HG02852 (cell line): ENCODE results near the gene IL25.
"Not testable (repeated sequence)": the region's sequence is repeated elsewhere in the genome, so short reads cannot be mapped to it uniquely, and the experiment has no call there.

ENCODE experiments used
- ATAC-seq: cut with Tn5 transposase; IDR thresholded peaks from one replicate; pipeline ENCODE4 v1.9.1; 2021; ENCODE audit warnings: mild to moderate bottlenecking, moderate library complexity; ENCODE audit not compliant: unreplicated experiment

The IL25 gene

DNA sequence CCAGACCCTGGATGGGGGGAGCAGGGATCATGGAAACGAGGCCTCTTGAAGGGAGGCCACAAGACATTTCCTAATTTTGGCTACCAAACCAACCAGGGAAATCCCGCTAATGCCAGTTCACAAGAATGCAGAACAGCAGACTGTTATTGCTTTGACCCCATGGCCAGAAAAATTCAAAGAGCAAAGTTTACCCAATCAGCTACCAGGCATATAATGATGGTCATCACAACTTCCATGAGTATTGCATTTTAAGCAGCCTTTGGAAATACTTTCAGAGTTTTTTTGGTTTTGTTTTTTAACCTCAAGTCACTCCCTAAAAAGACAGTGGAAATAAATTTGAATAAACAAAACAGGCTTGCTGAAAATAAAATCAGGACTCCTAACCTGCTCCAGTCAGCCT, at the start of gene IL25:
TSS of gene IL25 (plus strand) at position 301 of the 400 bp plus-strand sequence.
- no peak for ATAC-seq

DNA sequence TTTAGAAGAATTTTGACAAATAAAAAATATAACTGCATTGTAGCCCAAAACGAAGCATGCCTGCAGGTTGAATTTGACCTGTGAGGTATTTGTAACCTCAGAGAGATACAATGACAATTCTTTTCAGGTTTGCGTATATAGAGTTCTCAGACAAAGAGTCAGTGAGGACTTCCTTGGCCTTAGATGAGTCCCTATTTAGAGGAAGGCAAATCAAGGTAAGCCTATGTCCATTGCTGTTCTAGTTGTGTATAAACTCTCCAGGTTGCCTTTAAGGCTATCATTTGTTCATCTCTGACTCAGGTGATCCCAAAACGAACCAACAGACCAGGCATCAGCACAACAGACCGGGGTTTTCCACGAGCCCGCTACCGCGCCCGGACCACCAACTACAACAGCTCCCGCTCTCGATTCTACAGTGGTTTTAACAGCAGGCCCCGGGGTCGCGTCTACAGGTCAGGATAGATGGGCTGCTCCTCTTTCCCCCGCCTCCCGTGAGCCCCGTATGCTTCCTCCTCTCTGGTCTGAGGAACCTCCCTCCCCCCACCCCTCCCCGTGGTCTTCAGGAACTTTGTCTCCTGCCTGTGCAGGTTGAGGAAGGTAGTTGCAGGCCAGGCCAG, 48.7 kb upstream of the IL25 start:
- no peak for ATAC-seq

DNA sequence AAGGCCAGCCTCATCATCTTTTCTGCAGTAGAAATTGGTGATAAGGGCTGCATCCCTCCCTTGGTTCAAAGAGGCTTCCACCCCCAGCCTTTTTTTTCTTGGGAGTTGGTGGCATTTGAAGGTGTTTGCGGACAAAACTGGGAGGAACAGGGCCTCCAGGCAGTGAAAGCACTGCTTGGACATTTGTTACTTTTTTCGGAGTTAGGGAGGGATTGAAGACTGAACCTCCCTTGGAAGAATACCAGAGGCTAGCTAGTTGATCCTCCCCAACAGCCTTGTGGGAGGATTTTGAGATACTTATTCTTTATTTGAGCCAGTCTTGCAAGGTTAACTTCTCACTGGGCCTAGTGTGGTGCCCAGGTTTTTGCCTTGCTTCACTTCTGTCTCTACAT, 48.2 kb upstream of the IL25 start:
- no peak for ATAC-seq

DNA sequence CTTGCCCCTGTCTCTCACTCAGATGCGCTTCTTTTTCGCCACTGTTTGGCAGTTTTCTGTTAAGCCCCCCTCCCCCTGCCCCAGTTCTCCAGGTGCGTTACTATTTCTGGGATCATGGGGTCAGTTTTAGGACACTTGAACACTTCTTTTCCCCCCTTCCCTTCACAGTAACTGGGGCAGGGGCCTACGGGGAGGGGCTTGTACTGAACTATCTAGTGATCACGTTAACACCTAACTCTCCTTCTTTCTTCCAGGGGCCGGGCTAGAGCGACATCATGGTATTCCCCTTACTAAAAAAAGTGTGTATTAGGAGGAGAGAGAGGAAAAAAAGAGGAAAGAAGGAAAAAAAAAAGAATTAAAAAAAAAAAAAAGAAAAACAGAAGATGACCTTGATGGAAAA, 47.6 kb upstream of the IL25 start:
- no peak for ATAC-seq

DNA sequence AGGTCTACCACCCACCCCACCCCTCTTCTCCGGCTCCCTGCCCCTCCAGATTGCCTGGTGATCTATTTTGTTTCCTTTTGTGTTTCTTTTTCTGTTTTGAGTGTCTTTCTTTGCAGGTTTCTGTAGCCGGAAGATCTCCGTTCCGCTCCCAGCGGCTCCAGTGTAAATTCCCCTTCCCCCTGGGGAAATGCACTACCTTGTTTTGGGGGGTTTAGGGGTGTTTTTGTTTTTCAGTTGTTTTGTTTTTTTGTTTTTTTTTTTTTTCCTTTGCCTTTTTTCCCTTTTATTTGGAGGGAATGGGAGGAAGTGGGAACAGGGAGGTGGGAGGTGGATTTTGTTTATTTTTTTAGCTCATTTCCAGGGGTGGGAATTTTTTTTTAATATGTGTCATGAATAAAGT, 46.9 kb upstream of the IL25 start:
- not testable (repeated sequence) for ATAC-seq

DNA sequence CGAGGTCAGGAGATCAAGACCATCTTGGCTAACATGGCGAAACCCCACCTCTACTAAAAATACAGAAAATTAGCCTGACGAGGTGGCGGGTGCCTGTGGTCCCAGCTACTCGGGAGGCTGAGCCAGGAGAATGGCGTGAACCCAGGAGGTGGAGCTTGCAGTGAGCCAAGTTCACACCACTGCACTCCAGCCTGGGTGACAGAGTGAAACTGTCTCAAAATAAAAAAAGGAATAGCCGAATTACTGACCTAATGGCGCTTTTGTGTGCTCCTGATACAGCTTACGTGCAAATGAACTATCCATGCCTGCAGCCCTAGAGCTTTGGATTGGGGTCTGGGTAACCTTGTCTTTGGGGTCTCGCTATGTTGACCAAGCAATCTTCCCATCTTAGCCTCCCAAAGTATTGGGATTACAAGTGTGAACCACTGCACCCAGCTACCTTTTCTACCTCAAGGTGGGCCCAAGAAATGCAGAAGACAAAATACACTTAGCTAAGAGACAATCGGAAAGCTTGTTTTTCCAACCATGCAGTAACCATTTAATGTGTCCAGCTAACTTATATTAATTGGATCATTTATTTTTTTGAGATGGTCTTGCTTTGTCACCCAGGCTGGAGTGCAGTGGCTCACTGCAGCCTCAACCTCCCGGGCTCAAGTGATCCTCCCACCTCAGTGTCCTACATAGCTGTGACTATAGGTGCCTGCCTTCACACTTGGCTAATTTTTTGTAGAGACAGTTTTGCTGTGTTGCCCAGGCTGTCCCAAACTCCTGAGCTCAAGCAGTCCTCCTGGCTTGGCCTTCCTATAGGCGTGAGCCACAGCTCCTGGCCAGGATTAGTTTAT, 45.9 kb upstream of the IL25 start:
- no peak for ATAC-seq

DNA sequence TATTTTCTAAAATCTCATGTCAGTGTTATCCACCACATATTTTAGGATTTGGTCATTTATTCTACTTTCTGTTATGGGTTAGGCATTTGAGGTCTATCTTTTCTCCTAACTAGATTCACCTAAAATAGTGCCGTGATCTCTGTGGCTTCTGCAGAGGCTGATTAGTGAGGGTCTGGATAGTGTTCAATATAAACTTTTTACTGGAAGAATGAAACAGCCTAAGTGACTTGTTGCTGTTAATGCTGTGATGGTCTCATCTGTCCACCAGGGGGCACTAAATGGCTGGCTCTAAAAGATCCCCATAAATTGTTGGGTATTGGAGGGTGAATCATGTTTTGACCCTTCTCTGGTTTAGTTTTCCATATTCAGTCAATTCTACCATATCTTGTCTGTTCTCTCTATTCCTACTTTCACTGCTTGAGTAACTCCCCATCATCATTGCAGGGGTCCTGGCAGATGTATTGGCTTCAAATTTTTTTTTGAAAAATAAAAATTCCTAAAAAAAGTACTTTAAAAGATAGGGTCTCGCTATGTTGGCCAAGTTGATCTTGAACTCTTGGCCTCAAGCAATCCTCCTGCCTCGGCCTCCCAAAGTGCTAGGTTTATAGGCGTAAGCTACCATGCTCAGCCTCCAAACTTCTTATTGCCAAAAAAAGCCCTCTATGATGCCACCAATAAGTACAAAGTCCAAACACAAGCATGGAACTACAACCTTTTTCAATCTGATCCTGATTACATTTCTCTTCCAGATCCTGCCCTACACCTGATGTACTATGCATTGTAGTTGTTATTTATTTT, 44.5 kb upstream of the IL25 start:
- ATAC-seq: no peak

DNA sequence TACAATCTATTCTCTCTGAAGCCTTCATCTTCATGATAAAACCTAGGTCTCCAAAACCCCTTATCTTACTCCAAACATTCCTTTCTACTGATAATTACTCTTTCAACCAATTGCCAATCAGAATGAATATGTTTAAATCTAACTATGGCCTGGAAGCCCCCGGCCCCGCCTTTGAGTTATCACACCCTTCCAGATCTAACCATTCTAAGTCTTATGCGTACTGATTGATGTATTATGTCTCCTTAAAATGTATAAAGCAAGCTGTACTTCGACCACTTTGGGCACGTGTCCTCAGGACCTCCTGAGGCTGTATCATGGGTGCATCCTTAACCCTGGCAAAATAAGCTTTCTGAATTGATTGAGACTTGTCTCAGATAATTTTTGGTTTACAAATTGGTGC, 37.0 kb upstream of the IL25 start:
- ATAC-seq: no peak

DNA sequence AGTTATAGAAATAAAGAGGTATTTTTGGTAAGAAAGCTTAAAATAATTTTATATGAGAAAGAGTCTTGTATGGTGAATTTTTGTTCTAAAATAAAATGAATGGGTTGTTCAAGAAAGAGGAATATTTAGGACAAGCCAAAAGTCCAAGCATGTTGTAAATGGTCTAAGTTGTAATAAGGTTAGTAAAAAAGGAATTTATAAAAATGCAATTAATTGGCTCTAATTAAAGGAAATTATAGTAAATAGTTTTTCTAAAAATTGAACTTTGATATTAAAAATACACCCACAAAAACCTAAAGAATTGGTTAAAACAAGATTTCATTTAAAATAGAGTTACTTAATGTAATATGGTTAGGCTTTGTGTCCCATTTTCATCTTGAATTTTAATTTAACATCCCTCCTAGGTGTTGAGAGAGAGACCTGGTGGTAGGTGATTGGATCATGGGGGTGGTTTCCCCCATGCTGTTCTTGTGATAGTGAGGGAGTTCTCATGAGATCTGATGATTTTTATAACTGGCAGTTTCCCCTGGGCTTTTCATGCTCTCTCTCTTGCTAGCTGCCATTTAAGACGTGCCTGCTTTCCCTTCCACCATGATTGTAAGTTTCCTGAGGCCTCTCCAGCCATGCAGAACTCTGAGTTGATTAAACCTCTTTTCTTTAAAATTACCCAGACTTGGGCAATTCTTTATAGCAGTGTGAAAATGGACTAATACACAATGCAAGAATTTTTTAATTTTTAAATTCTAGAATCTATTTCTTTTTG, 32.9 kb upstream of the IL25 start:
- no peak for ATAC-seq

DNA sequence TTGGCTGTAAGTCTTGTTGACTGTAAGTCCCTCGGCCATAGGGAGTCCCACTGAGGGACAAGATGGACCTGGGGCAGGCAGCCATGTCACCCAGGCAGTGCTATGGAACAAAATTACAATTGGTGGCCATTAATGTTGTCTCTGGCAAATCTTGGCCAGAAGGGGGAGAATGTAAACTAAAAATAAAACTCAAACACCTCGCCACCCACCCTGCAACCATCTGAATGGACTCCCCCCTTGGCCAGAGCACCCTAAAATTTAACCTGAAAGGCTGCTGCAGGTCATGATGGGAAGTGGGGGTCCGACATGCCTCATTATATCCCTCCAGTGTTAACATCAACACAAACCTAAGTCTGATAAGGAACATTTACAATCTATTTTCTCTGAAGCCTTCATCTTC, 28.1 kb upstream of the IL25 start:
- no peak for ATAC-seq

DNA sequence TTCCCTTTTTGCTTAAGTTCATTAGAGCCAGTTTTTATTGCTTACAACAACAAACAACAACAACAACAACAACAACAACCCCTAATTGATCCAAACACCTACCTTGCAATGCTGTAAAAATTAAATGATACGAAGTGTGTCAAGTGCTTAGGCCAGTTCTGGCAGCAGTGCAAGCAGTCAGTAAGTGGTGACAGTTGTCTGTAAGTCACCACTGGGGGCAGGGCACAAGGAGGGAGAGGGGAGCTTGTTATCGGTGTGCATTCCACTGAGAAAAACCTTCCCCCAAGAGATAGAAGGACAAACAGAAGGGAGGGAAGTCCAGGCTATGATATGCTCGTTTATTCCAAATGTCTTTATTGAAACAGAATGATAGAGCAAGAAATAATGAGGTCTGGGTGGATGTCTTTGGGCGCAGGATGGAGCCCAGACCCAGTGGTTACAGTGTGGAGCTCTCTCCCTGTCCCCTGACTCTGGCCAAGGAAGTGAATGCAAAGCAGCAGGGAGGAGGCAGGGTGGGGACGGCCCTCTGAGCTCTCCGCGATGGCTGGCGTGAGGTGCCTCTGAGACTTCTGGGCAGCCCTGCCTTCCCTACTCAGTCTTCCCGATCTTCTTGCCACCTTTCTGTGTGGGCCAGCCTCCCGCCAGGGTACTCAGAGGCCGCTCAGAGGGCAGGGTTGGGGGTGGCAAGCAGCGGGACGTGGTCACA, 26.5 kb upstream of the IL25 start:
- ATAC-seq: no peak

DNA sequence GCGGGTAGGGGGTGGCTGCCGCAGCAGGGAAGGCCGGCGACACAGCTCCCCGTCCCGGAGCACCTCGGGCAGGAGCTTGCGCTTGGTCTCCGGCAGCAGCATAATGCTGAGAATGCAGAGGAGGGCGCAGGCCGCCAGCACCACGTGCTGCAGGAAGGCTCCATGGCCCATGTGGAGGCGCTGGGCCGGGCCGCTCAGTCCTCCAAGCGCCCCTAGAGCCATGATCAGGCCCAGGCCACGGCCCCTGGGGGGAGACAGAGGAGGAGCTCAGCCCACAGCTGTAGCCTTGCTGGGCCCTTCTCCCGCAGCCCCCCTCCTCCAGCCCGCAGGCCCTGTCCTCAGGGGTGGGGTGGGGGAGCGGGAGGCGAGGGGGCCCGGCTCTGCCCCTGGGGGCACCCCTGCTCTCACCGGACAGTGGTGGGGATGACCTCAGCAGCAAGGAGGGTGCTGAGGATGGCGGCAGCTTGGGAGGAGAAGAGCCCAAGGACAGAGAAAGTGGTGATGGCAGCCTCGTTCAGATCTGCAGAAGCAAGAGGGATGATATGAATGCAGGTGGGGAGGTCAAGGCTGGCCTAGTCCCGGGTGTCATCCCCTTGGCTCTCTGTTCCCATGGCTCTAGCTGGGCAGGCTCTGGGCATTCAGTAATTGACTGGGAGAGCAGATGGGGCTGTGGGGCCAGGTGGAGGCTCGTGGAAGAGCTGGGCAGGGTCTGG, 25.8 kb upstream of the IL25 start:
- ATAC-seq: no peak

DNA sequence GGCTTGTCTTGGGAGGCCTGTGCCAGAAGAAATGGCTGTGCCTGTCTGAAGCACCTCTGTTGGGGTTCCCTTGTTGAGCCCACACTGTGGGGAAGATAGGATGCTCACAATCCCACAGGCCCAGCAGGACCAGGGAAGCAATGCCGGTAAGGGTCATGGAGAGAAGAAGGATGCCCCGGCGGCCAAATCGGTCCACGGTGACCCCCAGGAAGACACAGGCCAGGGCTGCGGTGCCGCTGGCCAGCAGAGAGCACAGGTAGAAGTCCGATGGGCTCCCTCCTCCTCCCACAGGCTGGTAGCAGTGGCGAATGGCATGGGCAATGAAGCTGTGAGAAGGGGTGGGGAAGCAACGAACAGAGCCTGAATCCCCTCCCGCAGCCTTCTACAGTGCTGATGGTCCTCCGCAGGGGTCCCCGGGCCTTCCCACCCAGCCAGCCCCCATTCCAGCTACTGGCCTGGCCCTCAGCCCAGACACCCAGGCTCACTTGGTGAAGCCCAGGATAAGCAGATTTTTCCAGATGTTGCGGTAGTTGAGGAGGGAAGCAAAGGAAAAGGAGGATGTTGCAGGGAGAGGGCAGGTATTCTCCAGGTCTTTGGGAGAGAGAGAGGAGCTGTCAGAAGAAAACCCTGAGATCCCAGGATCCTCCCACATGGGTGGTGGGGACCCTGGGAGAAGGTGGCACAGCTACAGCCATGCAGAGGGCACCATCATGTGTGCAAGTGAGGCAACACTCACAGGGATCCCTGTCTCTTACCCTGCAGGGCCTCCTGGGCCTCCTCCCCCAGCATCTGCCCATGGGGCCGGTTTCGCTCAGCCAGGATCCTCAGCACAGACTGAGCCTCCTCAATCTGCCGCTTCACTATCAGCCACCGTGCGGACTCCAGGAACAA, 25.0 kb upstream of the IL25 start:
- ATAC-seq: no peak

DNA sequence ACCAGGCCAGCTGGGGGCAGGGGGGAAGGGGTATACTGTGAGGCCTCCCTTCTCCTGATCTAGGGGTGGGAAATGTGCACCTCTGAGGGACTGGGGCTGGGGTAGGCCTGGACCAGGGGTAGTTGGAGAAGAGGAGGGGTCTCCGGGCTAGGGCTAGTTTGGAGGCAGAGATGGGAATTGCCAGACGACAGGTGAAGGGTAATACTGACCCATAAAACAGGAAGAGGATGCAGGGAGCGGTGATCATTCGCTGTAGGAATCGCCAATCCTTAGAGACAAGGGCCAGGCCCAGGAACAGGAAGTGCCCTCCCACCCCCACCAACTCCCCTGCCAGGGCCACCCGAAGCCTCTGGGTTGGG, 24.3 kb upstream of the IL25 start:
- ATAC-seq: no peak

DNA sequence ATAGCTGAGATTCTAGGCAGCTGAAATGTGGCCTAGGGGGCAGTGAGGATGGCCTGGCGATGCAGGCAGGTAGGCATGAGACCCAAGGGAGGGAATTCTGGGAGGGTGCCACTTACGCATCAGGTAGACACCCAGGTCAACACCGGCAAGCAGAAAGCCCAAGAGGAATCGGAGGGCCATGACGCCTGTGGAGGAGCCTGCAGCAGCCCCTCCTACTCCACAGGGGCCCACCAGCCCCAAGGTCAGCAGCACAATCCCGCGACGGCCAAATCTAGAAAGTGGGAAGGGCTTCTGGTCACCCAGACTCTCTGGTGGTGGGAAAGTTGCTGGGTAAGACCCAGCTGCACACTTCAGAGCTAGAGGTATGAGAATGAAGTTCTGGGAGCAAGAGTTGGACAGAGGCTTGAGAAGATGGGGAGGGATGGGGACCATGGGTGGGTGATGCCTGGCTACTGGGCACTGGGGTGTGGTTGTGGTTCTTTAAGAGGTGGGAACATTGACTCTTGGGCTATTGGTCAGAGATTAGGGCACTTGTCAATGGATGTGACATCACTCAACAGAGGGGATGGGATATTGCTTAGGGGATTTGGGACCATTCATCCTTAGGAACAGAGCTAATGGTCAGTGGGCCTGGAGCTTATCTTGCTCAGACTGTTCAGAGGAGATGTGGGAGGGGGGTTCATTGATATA, 23.3 kb upstream of the IL25 start:
- ATAC-seq: no peak

DNA sequence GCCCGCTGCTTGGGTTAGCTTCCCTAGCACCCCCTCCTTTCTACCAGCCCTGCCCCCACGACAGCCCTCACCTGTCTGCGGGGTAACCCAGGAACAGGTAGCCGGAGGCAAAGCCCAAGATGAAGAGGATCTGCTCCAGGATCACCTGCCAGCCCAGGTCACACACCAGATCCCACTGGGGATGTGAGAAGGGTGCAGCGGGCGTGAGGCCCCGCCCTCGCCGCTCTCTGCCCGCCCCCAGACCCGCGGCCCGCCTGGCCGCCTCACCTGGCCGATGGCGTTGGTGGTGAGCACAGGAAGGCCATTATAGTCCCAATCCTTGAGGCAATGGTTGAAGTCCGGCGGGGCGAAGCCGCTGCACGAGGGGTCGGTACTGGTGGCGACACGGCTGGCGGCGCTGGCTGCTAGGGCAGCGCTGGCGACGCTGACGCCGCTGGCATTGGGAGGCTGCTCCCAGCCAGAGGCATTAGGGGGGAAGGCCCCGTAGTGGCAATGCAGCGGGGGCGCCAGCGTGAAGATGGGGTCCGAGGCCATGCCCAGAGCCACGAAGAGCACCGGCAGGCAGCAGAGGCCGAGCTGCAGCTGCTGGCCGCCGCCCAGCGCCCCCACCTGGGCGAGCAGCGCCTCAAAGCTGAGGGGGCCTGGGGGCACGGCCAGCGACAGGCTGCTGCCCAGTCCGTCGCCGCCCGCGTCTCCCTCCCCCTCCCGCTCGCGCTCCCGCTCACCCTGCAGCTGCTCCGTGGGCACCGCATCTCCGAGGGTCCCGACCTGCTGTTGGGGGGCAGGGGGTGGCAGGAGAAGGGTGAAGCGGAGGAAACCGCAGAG, 20.7 kb upstream of the IL25 start:
- no peak for ATAC-seq
